ENCODE results near the gene USP30. TPM values are rescaled to one million over a fixed set of nuclear protein-coding genes. Genes with fewer than 3 reads are reported as not detected.

The USP30 gene
- total and polyA plus RNA-seq, 11 donors, result 7.1 to 29.9 (median 16.4) TPM

DNA sequence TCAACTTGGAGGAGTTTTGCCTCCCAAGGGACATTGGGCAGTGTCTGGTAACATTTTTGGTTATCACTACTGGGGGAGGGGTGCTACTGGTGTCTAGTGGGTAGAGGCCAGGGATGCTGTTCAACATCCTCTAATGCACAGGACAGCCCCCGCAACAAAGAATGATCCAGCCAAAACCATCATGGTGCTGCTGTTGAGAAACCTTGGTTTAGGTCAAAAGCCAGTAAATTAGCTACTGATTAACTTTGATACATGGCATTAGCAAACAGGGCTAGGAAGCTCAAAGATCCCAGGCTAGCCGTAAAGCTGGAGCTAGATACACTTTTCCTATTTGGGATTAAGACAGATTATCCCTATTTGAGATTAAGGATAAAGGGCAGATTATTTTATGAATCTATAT is 32.0 kb downstream of the USP30 start:
- no peak for DNase-seq

DNA sequence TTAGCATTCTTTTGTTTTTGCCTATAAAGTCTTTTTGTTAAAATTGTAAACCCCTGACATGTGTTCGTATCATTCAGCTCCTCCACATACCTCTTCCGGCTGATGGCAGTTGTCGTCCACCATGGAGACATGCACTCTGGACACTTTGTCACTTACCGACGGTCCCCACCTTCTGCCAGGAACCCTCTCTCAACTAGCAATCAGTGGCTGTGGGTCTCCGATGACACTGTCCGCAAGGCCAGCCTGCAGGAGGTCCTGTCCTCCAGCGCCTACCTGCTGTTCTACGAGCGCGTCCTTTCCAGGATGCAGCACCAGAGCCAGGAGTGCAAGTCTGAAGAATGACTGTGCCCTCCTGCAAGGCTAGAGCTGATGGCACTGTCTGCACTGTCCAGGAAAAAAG is 33.2 kb downstream of the USP30 start:
- Histone ChIP-seq H3K27me3 (no peaks in the 10 kb centered on the region), H3K27ac (no peak overlapping the region), H3K36me3 (peaks cover 0 to 100% (median 92%) of the 10 kb centered on the region in 9 donors), H3K4me3 (no peak overlapping the region), H3K9me3 (no peaks in the 10 kb centered on the region), H3K4me1 (peaks cover 0 to 8% (median 0%) of the 10 kb centered on the region in 12 donors)
- DNase-seq (no peak), ATAC-seq (peak in 1 of 4 donors; percentile 23)
- 89 to 95% (median 94%) methylated on average over 7 to 11 of the region's 11 CpGs for WGBS, 4 donors
- intact Hi-C loops (cut with DNase I), result loop anchor here in 2 of 10 donors (10.0 kb wide), 2 partner anchors 151 to 201 kb away; partner anchors contain the start of gene DAO (in 1 of the 2)
- TF ChIP-seq, protein P1, sequence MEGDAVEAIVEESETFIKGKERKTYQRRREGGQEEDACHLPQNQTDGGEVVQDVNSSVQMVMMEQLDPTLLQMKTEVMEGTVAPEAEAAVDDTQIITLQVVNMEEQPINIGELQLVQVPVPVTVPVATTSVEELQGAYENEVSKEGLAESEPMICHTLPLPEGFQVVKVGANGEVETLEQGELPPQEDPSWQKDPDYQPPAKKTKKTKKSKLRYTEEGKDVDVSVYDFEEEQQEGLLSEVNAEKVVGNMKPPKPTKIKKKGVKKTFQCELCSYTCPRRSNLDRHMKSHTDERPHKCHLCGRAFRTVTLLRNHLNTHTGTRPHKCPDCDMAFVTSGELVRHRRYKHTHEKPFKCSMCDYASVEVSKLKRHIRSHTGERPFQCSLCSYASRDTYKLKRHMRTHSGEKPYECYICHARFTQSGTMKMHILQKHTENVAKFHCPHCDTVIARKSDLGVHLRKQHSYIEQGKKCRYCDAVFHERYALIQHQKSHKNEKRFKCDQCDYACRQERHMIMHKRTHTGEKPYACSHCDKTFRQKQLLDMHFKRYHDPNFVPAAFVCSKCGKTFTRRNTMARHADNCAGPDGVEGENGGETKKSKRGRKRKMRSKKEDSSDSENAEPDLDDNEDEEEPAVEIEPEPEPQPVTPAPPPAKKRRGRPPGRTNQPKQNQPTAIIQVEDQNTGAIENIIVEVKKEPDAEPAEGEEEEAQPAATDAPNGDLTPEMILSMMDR (IDR thresholded peaks at IDR 0.05), result no peak
- TF ChIP-seq POLR2A (IDR thresholded peaks at IDR 0.05), result no peak

More for the DNA sequence above, 32.0 kb downstream of the USP30 start:
- H3K4me1 ChIP-seq, result peaks cover 0 to 8% (median 0%) of the 10 kb centered on the region in 12 donors
- ATAC-seq, result no peak
- 96 to 100% (median 97%) methylated on average over 2 of the region's 2 CpGs for WGBS, 4 donors
- peaks cover 0 to 100% (median 98%) of the 10 kb centered on the region in 9 donors for H3K36me3 ChIP-seq
- H3K27ac ChIP-seq, result no peak overlapping the region
- intact Hi-C loops (cut with DNase I), result loop anchor here in 2 of 10 donors (10.0 kb wide), 2 partner anchors 150 to 200 kb away; partner anchors contain the start of gene DAO (in 1 of the 2)
- H3K27me3 ChIP-seq, result no peaks in the 10 kb centered on the region
- peaks cover 0 to 4% (median 0%) of the 10 kb centered on the region in 12 donors for H3K9me3 ChIP-seq
- TF ChIP-seq, protein P1 (IDR thresholded peaks at IDR 0.05), result no peak
- no peak for TF ChIP-seq POLR2A (IDR thresholded peaks at IDR 0.05)
- no peak overlapping the region for H3K4me3 ChIP-seq

DNA sequence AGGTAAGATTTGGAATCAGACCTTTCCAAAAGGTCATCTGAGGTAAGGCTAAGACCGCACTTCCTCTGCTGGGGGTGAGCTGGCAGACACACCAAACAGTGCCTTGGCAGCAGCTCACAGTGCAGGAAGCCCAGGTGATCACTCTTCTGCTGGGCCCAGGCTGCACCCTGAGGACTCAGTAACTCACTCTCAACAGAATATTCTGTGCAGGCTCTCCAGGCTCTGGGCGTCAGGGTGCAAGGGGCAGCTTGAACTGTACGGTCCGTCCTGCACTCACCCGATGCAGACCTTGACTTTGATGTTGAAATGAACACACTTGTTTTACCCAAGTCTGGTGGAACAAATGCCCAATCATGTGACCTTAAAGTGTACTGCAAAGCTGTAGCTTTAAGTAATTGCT is 34.9 kb downstream of the USP30 start:
- 42 to 60% (median 43%) methylated on average over 5 of the region's 5 CpGs for WGBS, 4 donors
- Histone ChIP-seq H3K36me3 (peaks cover 0 to 89% (median 76%) of the 10 kb centered on the region in 9 donors), H3K4me3 (no peak overlapping the region), H3K4me1 (peaks cover 0 to 12% (median 6%) of the 10 kb centered on the region in 12 donors), H3K27ac (no peak overlapping the region), H3K9me3 (no peaks in the 10 kb centered on the region), H3K27me3 (no peaks in the 10 kb centered on the region)
- no peak for TF ChIP-seq POLR2A (IDR thresholded peaks at IDR 0.05)
- TF ChIP-seq, protein P1 (IDR thresholded peaks at IDR 0.05), result no peak
- intact Hi-C loops (cut with DNase I), result loop anchor here in 2 of 10 donors (10.0 kb wide), 2 partner anchors 152 to 202 kb away; partner anchors contain the start of gene DAO (in 1 of the 2)
- ATAC-seq, result peak in 3 of 4 donors; percentile 47 to 54 (median 48)
- no peak for DNase-seq

DNA sequence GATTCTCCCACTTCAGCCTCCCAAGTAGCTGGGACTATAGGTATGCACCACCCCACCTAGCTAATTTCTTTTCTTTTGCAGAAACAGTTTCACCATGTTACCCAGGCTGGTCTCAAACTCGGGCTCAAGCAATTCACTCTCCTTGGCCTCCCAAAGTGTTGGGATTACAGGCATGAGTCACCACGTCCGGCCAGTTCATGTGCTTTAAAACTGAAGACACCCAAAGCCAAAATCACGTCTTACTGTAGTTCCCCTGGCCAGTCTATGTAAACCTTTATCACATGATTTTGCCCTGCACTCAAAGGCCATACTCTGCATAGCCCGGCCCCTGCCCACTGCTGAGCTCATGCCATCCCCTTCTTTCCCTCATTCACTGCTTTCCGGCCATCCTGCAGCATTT is 36.4 kb downstream of the USP30 start:
- Histone ChIP-seq H3K27ac (no peak overlapping the region), H3K27me3 (no peaks in the 10 kb centered on the region), H3K9me3 (no peaks in the 10 kb centered on the region), H3K4me1 (peaks cover 0 to 26% (median 17%) of the 10 kb centered on the region in 12 donors), H3K4me3 (no peak overlapping the region), H3K36me3 (peaks cover 0 to 75% (median 61%) of the 10 kb centered on the region in 9 donors)
- 80 to 91% (median 90%) methylated on average over 6 of the region's 6 CpGs for WGBS, 4 donors
- TF ChIP-seq, protein P1 (IDR thresholded peaks at IDR 0.05), result no peak
- no peak for TF ChIP-seq POLR2A (IDR thresholded peaks at IDR 0.05)
- intact Hi-C loops (cut with DNase I), result loop anchor here in 2 of 10 donors (10.0 kb wide), 2 partner anchors 154 to 204 kb away; partner anchors contain the start of gene DAO (in 1 of the 2)
- ATAC-seq (no peak), DNase-seq (no peak)
